GM12874 (cell line): ENCODE measurements around the gene STIP1.

Experiments
- CTCF ChIP-seq: IDR thresholded peaks from 2 replicates; pipeline ENCODE4 v1.5.1; 2011; ENCODE audit warnings: low read depth, mild to moderate bottlenecking, control low read depth, low read length, moderate library complexity; ENCODE audit not compliant: insufficient read depth

STIP1 gene

GRCh38 chr11:64253043-64253442, 67.1 kb downstream of the STIP1 start:
- no peak for TF ChIP-seq CTCF

GRCh38 chr11:64253481-64253880, 67.5 kb downstream of the STIP1 start:
- TF ChIP-seq CTCF = no peak
